ENCODE results near the gene GNA12. TPM values are rescaled to one million over a fixed set of nuclear protein-coding genes. Genes with fewer than 3 reads are reported as not detected.

GNA12 gene, protein sequence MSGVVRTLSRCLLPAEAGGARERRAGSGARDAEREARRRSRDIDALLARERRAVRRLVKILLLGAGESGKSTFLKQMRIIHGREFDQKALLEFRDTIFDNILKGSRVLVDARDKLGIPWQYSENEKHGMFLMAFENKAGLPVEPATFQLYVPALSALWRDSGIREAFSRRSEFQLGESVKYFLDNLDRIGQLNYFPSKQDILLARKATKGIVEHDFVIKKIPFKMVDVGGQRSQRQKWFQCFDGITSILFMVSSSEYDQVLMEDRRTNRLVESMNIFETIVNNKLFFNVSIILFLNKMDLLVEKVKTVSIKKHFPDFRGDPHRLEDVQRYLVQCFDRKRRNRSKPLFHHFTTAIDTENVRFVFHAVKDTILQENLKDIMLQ
- total RNA-seq, result 10 to 100 TPM; 12.2 to 17.5 TPM

DNA sequence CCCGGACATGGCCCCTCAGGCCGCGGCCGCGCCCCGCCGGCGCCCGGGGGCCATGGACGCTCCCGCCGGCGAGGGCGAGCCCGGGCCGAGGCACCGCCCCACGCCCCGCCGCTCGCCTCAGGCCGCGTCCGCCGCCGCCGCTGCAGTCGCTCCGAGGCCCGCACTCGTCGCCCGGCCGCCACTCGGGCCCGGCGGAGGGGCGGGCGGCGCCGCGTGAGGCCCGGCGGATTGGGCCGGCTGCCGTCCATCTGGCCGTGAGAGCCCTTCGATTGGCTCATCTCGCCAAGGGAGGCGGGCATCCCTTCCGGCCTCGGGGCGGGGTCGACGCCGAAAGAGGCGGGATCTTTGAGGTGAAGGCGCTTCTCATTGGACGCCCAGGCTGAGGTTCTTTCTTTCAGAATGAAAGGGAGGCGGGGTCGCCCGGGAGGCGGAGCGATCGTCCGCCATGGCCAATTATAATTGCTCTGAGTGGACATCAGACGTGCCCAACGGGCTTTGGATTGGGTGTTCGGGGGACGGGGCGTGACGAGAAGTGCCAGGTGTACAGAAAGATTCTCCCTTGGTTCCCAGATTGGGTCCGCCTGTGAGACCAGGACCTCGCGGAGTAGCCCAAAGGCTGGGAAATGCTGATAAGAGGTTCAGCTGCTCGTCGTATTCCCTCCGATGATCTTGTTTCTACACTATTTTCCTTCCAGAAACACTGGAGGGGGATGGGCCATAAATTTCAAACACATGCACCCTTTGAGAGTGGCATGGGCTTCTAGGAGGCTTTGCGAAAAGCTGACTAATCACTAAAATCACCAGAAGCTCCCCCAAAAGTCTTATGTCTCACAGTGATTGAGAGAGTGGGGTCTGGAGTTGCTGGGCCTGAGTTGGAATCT, at the start of gene GNA12:
Gene GNA12 (minus strand): TSS at position 156 of the 881 bp plus-strand sequence. CDS start 147 bp downstream, at position 9.
- no peaks in the 10 kb centered on the region for H3K27me3 ChIP-seq
- H3K4me1 ChIP-seq, result peaks cover 16% of the 10 kb centered on the region
- H3K9me3 ChIP-seq, result no peaks in the 10 kb centered on the region
- DNase-seq (peak; percentile 99 to 100 (median 100)), ATAC-seq (peak; percentile 97)
- no peaks in the 10 kb centered on the region for H3K36me3 ChIP-seq (replicated peaks in 1 of 2; ENCODE audit: insufficient read depth in 1 of 2, low read depth in 2 of 2)
- intact Hi-C loops (cut with DNase I), result no loop called here
- peak within 1 kb of the TSS; percentile 20 to 35 for H3K4me3 ChIP-seq
- TF ChIP-seq, protein P1, sequence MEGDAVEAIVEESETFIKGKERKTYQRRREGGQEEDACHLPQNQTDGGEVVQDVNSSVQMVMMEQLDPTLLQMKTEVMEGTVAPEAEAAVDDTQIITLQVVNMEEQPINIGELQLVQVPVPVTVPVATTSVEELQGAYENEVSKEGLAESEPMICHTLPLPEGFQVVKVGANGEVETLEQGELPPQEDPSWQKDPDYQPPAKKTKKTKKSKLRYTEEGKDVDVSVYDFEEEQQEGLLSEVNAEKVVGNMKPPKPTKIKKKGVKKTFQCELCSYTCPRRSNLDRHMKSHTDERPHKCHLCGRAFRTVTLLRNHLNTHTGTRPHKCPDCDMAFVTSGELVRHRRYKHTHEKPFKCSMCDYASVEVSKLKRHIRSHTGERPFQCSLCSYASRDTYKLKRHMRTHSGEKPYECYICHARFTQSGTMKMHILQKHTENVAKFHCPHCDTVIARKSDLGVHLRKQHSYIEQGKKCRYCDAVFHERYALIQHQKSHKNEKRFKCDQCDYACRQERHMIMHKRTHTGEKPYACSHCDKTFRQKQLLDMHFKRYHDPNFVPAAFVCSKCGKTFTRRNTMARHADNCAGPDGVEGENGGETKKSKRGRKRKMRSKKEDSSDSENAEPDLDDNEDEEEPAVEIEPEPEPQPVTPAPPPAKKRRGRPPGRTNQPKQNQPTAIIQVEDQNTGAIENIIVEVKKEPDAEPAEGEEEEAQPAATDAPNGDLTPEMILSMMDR (IDR thresholded peaks at IDR 0.05), result no peak
- peak; percentile 8 to 76 (median 69) for TF ChIP-seq POLR2A (IDR thresholded peaks at IDR 0.05)
- 1 to 2% methylated on average over 28 to 77 of the region's 79 CpGs for whole genome bisulfite sequencing, 2 donors
- H3K27ac ChIP-seq, result peak within 1 kb of the TSS; percentile 29 to 83 (median 62)

DNA sequence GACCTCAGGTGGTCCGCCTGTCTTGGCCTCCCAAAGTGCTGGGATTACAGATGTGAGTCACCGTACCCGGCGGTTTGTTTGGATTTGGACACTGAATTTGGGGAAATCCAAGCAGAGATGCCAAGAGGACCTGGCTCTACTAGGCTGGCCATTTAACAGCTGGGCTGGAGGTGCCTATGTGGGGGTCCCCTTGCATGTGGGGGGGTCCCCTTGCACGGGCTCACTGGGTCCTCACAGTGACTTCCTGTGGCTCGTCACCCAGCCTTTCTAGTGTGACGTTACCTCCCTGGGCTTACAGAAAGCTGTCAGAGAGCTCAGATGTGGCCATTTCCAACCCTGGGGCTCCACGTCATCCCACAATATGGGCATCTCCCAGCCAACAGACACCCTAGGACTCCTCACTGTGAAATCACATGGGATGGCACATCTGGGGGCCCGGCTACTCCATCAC, 49.3 kb upstream of the GNA12 start:
- DNase-seq, result no peak
- TF ChIP-seq POLR2A (IDR thresholded peaks at IDR 0.05), result no peak
- TF ChIP-seq, protein P1 (IDR thresholded peaks at IDR 0.05), result no peak
- Histone ChIP-seq H3K4me3 (no peak overlapping the region), H3K9me3 (no peaks in the 10 kb centered on the region), H3K36me3 (replicated peaks in 1 of 2; ENCODE audit: insufficient read depth in 1 of 2, low read depth in 2 of 2) (no peaks in the 10 kb centered on the region), H3K4me1 (no peaks in the 10 kb centered on the region), H3K27me3 (no peaks in the 10 kb centered on the region), H3K27ac (no peak overlapping the region)
- intact Hi-C loops (cut with DNase I), result no loop called here
- no peak for ATAC-seq
- 64 to 75% methylated on average over 6 to 9 of the region's 9 CpGs for WGBS, 2 donors

DNA sequence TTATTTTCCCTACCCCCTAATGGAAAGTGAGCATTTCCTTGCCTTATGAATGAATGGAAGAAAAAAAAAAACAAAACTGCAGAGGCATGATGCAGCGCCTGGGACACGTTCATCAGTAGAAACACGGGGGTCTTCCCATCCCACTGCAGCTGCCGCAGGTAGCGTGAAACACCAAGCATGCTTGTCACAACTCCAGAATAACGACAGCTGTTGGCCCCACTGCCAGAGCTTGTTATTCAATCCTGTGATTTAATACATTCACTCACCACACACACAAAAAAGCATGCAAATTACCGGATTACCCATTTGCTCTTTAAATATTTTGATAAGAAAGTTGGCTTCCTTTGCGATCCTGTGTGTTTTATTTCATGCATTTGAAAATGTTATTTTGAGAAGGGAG, 48.4 kb upstream of the GNA12 start:
- no peaks in the 10 kb centered on the region for H3K36me3 ChIP-seq (replicated peaks in 1 of 2; ENCODE audit: insufficient read depth in 1 of 2, low read depth in 2 of 2)
- WGBS, 2 donors, result 36% methylated on average over 8 of the region's 8 CpGs
- no peak for DNase-seq
- H3K9me3 ChIP-seq, result no peaks in the 10 kb centered on the region
- H3K4me1 ChIP-seq, result no peaks in the 10 kb centered on the region
- no peak overlapping the region for H3K4me3 ChIP-seq
- intact Hi-C loops (cut with DNase I), result no loop called here
- ATAC-seq, result no peak
- H3K27ac ChIP-seq, result no peak overlapping the region
- no peaks in the 10 kb centered on the region for H3K27me3 ChIP-seq
- TF ChIP-seq, protein P1 (IDR thresholded peaks at IDR 0.05), result no peak
- TF ChIP-seq POLR2A (IDR thresholded peaks at IDR 0.05), result no peak

DNA sequence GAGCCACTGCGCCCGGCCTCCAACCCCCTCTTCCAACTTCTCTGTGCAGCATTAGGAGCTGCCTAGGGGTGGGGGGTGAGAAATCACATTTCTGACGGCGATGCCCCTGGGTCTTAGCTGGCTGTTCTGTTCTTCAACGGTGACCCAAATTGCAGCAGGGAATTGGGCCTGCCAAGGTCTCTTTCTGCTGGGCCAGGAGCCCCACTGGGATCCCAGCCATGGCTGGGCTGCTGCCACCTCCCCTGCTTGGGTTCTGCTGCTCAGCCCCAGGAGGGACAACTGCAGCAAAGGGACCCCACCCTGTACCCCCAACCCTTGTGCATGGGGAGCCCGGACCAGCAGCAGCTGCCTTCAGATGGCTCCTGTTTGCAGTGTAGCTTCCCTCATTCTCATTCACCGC, 43.7 kb upstream of the GNA12 start:
- TF ChIP-seq POLR2A (IDR thresholded peaks at IDR 0.05), result no peak
- TF ChIP-seq, protein P1 (IDR thresholded peaks at IDR 0.05), result no peak
- Histone ChIP-seq H3K27ac (no peak overlapping the region), H3K9me3 (no peaks in the 10 kb centered on the region), H3K27me3 (no peaks in the 10 kb centered on the region), H3K36me3 (replicated peaks in 1 of 2; ENCODE audit: insufficient read depth in 1 of 2, low read depth in 2 of 2) (no peaks in the 10 kb centered on the region), H3K4me1 (peaks cover 4% of the 10 kb centered on the region), H3K4me3 (no peak overlapping the region)
- DNase-seq (no peak), ATAC-seq (no peak)
- intact Hi-C loops (cut with DNase I), result loop anchor here (10.0 kb wide), 1 partner anchor 1007 kb away; no protein-coding TSS in a partner anchor
- 55 to 62% methylated on average over 4 to 7 of the region's 7 CpGs for WGBS, 2 donors
